Activated CD8-positive, alpha-beta memory T cell treated with anti-CD3 and anti-CD28 coated beads, Interleukin-2, amount 50 U/mL, for 4 hours (primary cell): ENCODE results near the gene SCN9A.
"Not testable (repeated sequence)": the region's sequence is repeated elsewhere in the genome, so short reads cannot be mapped to it uniquely, and the experiment has no call there.

ENCODE experiments used
- DNase-seq: peaks from one replicate; pipeline ENCODE4 v3.0.0-alpha.2; 2020

SCN9A gene

DNA sequence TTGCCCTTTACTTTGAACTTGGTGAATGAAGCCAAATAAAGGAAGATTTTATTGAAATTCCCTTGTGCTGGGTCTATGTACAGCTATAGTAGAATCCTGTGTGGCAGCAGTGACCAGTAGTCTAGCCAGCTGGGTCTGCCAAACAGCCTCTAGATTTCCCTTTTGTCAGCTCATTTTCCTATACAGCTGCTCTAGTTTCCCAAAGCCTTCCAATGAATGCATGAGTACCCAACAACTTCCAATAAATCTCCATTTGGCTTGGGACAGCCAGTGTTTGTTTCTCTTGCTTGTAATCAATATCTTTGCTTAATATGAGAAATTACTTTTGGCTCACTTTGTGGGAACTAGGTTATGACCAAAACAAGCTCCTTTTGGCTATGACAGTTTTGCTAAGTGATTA lies 43.6 kb downstream of the SCN9A start:
- no peak for DNase-seq

DNA sequence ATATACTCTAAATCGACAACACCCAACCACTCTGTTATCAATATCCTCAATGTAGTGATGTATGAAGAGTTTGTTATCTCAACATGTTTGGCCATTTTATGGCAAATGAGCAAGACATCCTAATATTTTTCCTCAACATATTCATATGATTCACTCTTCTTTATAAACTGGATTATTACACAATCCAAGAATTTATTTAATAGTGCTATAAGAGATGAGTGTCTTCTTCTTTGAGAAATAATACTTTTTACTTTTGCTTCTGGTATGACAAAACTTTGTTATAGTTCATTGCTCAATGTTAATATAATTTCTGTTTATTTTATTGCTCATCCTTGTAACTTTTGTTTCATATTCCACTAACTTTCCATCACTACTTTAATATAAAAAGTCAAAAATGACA lies 44.3 kb downstream of the SCN9A start:
- DNase-seq, result no peak

DNA sequence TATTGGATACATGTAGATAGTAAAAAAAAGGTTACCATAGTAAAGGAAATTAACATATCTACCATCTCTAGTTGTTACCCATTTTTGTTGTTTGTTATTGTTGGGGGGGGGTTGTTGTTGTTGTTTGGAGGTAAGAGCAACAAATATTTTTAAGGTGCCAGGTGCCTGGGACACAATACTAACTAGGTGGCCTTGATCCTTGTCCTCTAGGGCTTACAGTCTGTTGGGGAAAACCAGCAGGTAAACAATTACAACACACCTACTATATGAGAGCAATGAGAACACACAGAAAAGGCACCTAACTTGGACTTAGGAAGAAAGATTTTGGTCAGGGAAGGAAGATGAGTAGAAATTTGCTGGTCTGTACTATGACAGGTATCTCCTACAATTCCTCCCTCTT lies 46.3 kb downstream of the SCN9A start:
- no peak for DNase-seq

DNA sequence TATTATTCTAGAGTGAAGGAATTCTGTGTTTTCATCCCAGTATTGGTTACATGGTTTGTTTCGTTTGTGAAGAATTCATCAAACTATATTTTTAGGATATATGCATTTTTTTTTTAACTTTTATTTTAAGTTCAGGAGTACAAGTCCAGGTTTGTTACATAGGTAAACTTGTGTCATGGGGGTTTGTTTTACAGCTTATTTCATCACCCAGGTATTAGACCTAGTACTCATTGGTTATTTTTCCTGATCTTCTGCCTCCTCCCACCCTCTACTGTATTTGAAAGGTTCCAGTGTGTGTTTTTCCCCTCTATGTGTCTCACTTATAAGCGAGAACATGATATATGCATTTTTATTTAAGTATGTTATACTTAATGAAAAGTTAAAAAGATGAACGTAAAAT lies 47.6 kb downstream of the SCN9A start:
- no peak for DNase-seq

DNA sequence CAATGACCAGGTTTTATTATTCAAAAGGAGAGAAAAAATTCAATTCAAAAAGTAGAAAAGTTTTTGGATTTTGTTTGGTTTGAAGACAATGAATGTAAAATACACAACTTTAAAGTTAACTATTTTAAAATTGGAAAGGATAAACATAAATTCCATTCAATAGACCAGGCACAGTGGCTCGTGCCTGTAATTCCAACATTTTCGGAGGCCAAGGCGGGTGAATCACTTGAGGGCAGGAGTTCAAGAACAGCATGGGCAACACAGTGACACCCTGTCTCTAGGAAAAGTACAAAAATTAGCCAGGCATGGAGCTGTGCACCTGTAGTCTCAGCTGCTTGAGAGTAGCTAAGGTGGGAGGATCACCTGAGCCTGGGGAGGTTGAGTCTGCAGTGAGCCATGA lies 54.7 kb downstream of the SCN9A start:
- no peak for DNase-seq

DNA sequence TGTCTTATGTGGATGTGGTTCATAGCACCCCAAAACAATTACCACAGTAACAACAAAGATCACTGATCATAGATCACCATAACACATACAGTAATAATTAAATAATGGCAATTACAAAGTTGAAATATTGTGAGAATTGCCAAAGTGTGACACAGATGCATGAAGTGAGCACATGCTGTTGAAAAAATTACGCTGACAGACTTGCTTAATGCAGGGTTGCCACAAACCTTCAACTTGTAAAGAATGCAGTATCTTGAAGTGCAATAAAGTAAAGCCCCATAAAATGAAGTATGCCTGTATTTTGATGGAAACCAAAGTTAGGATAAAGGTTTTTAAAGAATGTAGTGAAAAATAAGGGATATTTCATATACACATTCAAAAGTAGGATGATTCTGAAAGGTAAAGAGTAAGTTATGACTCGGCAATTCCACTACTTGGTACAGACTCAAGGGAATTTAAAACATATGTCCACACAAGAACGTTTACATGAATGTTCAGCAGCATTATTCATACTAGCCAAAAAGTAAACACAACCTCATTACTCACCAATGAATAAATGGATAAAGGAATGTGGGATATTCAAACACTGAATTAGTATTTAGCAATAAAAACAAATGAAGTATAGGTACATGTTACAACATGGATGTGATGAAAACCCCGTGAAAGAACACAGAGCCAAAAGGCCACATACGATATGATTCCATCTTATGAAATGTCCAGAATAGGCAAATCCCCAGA lies 61.6 kb downstream of the SCN9A start:
- DNase-seq, result no peak

DNA sequence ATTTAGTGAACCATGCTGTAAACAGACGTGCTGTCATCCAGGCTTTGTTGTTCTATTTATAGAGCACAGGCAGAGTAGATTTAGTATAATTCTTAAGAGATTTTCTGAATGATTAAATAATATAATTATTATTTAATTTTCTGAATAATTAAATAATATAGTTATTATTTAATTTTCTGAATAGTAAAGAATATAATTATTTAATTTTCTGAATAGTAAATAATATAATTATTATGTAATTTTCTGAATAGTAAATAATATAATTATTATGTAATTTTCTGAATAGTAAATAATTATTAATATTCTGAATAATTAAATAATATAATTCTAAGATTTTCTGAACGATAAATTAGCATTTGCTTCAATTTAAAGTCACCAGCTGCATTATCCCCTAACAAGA lies 62.9 kb downstream of the SCN9A start:
- not testable (repeated sequence) for DNase-seq

DNA sequence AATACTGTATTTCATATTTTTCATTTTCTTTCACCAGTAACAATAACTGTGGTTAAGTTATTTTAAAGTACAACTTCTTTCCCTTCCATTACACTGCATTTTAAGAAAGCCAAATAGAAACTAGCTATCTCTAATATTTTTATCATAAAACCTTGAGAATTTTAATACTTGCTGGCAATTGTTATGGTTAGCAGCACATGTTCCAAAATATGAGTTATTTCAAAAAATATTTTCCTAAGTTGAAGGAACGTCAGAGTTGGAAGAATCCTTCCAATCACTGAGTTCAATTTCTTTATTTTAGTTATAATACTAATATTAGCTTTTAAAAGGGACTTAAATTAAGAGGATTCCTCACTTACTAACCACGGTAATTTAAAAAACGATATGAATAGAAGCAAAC lies 68.4 kb downstream of the SCN9A start:
- DNase-seq, result no peak

DNA sequence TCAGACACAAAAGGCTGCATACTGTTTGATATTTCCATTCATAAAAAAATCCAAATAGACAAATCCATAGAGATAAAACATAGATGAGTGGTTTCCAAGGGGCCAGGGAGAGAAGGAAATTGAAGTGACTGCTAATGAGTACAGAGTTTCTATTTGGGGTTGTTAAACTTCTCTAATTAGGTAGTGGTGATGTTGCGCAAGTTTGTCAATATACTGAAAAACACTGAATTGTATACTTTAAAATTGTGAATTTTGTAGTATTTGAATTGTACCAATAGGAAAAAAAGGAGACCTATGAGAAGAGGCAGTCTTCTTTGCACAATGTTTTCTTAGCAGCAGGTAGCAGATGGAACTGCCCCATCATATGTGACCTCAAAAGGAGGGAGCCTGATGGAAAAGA lies 71.1 kb downstream of the SCN9A start:
- DNase-seq, result no peak

DNA sequence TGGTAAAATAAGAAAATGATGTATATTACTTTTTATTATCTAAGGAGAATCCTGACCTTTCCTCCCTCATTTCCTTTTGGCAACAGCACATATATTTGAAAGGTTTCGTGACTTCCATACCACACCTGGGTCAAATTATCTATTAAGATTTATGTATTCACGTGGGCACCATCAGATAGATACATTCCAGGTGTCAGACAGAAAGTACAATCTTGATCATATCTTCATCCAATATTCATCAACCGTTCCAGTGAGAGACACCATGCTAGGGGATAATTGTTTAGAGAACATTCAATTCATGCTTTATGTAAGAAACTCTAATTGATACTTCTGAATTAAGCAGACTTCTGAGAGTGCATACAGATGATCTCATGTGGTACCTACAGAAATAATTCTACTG lies 73.7 kb downstream of the SCN9A start:
- no peak for DNase-seq

DNA sequence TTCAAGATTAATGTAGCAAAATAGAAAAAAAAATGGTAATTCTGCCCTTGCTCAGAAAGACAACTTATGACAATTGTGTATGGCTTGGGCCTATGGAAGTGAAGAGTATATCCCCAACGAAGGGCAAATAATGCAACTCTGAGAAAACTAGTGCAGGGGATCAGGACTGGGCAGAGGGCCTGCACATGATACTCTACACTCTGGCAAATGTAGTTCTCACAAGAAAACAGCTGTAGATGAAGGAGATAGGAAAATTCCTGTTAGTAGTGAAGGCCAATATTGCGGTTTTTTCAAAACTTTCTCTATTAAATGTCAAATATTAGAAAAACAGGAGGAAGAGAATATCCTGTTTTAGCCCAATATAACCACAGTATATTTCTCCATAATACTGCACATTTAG lies 77.8 kb downstream of the SCN9A start:
- no peak for DNase-seq

DNA sequence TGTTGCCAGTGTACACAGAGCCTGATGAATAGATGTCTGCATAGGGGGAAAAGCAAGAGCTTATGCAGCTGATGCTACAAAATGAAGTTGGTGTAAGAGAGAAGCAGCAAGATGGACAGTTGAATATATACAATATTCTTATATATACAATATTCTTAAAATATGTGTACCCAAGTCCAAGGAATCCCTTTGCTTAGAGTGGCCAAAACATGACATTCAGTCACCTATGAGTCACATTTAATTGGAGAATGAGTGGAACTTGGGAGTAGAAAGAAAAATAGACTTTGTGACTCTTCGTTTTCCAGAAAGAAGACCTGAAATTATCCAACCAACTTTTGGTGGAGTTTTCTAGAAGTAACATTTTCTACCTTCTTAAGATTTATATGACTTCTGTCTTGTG lies 81.8 kb downstream of the SCN9A start:
- no peak for DNase-seq

DNA sequence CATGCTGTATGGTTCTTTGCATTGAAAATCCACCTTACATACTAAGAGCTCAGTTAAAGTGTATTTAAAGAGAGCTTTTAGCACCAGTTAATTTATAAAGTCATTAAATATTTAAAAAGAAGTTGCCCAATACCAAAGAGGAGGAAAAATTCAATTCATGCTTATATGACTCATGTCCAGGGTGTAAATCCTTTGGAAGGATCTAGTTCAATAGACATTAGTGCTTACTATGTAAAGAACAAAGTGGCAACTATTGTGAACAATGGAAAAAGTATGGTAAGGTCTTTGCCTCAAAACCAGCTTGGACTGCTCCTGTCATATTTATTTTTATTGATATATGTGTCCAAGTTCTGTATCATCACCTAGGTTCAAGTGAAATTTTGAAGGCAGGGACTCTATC lies 90.5 kb downstream of the SCN9A start:
- DNase-seq, result no peak

DNA sequence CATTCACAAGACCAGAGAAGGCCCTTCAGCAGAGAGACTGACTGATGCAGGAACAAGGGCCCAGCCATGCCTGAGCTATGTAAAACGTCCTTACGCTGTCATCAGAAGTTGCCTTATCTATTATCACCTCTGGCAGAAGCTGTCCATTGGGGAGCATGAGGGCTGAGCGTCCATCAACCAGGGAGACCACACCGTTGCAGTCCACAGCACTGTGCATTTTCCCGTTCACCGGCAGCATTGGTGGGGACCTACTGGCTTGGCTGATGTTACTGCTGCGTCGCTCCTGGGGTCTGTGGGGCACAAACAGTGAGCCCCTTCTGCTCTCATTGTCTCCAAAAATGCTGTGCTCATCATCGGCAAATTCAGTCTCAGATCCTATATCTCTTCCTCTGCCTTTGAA lies 91.4 kb downstream of the SCN9A start:
- DNase-seq, result no peak

DNA sequence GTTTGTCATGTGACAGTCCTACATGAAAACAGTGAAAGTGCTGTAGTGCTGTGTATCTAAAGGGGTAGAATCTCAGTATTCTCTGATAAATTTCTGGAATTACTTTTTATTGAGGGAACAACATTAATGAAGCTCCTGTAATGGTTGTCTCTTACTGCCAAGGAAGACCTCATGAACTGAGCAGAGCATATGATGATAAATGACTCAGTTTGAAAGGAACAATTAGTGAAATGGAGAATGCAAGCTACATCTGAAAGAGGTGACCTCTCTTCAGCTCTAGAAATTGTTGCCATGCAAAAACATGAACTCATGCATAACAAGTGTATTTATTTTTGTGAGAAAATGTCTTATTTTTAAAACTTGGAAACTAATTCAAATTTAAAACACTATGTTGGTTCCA lies 93.6 kb downstream of the SCN9A start:
- no peak for DNase-seq

DNA sequence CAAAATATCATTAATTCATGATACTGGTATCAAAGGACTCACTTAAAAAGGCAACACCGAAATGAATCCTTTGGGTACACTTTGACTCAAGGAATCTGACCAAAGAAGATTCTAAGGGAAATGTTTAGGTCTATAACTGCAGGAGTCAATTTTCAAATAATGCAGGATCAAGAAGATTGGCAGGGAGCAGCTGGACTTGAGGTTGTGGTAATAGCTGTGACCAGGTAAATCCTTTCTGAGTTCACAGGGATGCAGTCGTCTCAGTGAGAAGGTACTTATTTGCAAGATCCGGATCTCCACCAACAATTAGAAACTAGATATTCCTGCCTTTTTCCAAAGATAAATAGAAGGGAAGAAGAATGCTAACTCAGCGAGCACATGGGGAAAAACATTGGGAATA lies 96.9 kb downstream of the SCN9A start:
- DNase-seq, result no peak

DNA sequence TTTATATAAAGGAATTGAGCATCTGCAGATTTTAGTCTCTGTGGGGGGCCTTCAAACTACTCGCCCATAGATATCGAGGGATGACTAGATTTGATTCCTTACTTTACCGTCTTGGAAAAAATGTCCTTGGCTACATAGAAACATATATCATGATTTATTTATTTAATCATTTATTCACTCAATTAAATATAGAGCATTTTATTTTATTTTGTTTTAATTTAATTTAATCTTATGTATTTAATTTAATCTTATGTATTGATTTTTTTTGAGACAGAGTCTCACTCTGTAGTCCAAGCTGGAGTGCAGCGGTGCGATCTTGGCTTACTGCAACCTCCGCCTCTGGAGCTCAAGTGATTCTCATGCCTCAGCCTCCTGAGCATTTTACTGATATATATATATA lies 105.4 kb downstream of the SCN9A start:
- DNase-seq, result no peak

DNA sequence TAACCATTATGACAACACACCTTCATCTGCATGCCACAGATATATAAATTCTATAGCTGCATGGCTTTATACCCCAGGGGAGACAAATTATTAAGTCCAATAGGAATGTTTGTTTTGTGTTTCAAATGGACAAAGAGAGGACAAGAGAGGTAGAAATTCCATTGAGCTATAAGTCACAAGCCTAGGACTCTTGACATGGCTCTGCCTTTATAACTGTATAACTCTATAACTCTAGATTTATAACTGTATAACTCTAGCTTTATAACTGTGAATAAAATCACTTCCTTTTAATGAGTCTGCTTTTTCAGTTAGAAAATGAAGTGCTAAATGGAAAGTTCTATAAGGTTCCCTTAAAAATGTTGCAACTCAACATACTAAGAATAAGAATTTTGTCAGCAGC lies 106.4 kb downstream of the SCN9A start:
- no peak for DNase-seq

DNA sequence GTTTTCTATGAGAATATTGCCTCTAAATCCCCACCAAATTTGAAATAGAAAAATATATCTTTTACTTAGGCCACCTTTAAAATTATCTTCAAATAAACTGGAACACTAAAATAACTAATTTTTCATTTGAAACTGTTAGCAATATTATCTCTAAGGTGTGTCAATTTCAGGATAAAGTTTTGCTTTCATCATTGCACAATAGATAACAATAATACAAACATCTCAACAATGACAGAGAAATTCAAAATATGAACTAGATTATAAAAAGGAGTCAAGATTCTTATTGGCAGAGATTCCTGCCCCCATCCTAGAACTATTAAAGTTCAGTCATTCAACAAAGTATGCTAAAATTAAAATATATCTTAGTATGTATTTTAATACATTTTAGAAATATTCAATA lies 117.9 kb downstream of the SCN9A start:
- no peak for DNase-seq

DNA sequence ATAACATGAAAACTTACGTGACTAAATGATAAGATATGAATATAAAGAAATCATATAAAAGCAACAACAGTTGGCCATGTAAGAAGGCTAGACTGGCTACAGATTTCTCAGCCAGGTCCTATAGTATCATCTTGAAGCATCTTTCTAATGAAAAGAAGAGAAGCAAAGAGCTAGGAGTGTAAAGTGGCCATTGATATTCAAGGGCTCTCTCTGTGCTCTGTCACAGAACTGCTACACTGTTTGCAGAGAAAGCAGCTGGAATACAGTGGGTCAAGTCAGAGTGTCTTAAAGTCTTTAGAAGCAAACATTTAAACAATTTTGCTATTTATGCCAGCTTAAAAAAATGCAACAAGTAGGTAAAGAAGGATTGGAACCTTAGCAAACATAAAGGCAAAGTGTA lies 118.8 kb downstream of the SCN9A start:
- no peak for DNase-seq

DNA sequence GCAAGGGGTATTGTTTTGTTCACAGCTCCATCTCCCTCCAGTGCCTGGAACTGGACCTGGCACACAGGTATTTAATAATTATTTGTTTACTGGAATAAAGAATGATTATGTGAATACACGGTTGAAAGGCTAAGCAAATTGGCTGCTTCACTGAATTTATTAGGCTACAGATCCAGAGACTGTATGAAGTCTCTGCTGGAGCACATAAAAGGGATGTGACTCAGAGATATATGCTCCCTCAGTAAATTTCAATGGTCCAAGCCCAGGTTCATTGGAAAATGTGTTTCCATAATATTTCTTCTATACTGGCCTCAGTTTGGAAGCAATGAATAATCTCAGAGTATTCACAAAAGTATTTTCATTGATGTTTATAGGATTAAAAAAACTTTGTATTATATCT lies 126.4 kb downstream of the SCN9A start:
- no peak for DNase-seq

DNA sequence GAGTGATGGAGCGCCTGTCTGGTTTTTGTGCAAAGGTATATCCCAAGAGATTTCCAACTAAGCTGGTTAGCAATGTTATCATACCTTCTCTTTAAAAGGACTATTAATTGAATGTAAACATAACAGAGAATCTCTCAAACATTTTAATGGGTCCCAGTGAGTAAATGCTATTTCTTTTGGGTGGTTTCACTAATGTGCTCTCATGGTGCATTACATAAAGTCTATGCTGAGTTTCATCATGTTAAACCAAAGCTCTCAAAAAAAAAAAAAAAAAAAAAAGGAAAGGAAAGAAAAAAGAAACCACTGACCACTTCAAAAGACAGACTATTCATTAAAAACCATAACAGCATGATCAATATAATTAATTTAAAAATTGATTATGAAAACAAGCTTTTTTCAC lies 128.8 kb downstream of the SCN9A start:
- DNase-seq, result no peak

DNA sequence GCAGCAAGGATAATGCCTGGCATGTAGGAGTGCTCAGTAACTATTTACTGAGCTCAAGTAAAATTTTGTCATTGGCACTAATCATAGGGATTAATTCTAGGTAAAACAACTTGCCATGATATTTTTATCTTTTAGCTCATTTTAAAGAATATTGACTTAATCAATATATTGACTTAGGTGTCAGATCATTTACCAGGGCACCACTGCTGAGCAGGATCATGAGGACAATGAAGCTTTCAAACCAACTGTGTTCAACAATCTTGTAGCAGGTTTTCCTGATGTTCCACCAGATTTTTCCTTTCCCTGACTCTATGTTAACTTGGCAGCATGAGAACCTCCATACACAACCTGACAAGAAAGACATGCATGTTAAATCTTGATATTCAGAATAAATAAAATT lies 133.4 kb downstream of the SCN9A start:
- no peak for DNase-seq

DNA sequence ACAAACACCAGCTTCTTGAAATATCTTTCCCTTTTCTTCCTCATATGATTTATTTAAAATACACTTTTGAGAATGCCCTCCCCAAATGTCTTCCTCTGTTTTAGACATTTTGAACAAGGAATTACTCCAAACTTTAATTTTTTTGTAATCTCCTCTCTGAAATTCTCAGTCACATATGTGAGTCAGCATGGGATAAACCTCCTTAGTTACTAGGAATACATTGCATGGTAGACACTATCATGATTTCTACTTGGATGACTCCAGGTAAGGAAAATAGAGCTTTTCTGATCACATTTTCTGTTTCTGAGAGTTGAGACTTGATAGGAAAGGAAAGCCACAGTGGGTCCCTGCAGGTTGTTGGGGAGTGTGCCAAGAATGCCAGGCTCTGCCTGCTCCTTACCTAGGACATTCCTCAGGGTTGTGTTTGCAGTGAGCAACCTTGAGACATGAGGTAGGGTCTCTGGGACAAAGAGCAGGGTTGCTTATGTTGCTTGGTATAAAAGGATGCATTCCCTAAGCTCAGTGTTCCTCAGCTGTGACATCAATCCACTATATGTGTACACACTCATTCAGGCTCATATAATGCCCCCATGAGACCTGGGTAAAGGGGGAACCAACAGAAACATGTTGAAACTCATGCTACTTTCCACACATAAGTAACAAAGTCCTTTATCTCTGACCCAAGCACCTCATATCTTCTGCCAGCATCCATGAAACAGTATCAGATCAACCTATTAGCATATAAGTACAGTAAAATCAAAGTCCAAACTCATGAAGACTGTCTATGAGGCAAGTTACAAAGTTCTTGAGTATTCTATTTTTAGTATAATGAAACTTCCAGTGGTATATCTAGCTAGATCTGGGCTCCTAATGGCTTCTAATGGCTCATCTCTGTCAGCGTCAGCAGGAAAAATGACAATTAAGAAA lies 135.1 kb downstream of the SCN9A start:
- no peak for DNase-seq

DNA sequence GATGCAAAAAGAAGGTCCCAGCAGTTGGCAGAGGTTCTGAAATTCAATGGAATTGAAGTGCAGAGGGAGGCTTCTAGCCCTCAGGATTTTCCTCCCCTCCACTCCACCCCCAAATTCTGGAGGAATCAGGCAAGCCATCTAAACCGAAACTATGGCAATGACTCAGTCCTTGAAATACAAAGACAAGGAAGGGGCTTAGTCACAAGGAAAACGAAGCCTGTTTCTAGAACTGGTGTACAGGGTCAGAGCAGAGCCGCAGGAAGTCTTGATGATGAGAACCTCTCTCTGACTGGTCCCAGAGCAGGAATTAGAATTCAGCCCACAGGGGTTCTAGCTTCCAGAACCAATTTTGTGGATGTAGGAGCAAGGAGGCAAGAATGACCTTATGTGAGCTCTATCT lies 136.2 kb downstream of the SCN9A start:
- no peak for DNase-seq
